SK-N-SH (cell line): ENCODE measurements around the gene LDB2. TPM values are rescaled to one million over a fixed set of nuclear protein-coding genes. Genes with fewer than 3 reads are reported as not detected.

ENCODE experiments used
- CTCF ChIA-PET: fragments of 300-600, 350-600 bp; formaldehyde crosslinking; extraction: SDS; loops from one replicate; lab custom pipeline; 2021; lab: Yijun Ruan, JAX
- POLR2A ChIA-PET: fragments of 350-600 bp; sonication (Branson Sonifier 250); formaldehyde crosslinking; extraction: SDS; loops from one replicate; lab custom pipeline; 2020; ENCODE audit warnings: antibody characterized with exemption, inconsistent platforms; lab: Yijun Ruan, JAX
- DNase-seq: peaks from one replicate; pipeline ENCODE4 v3.0.0; 2012
- H2AFZ ChIP-seq: fragments of 200-600 bp; sonication (generic); 2 replicates; pipeline ENCODE4 v1.8.1; 2016; ENCODE audit warnings: antibody characterized with exemption, mild to moderate bottlenecking, low read depth
- H3F3A ChIP-seq: fragments of 200-600 bp; sonication (generic); replicated peaks from 2 replicates; pipeline ENCODE3; 2016; ENCODE audit warnings: antibody characterized with exemption, mild to moderate bottlenecking; ENCODE audit not compliant: insufficient read depth
- H3K27ac ChIP-seq, 2 experiments: fragments of 200-500 bp in 1 of 2; fragments of 200-600 bp in 1 of 2; sonication (Bioruptor generic) in 1 of 2; sonication (generic), shearing (Covaris generic) in 1 of 2; 2 replicates each; pipeline versions ENCODE4 v1.5.1 to v1.6.1; 2014 to 2016; ENCODE audit warnings: low read depth in 2 of 2, inconsistent platforms in 1 of 2, low read length in 1 of 2, mild to moderate bottlenecking in 1 of 2, mixed read lengths in 1 of 2
- H3K27me3 ChIP-seq: fragments of 200-600 bp; sonication (generic), shearing (Covaris generic); 2 replicates; pipeline ENCODE4 v1.6.1; 2016; ENCODE audit warnings: mixed run types; ENCODE audit not compliant: insufficient read depth
- H3K36me3 ChIP-seq, 2 experiments: fragments of 200-500 bp in 1 of 2; fragments of 200-600 bp in 1 of 2; sonication (Bioruptor generic) in 1 of 2; sonication (generic) in 1 of 2; replicated peaks in 1 of 2; 2 replicates each; pipeline versions ENCODE3 to v1.5.1; 2014 to 2016; ENCODE audit warnings: low read length in 1 of 2, mild to moderate bottlenecking in 1 of 2; ENCODE audit not compliant: insufficient read depth in 2 of 2, control insufficient read depth in 1 of 2
- H3K4me1 ChIP-seq, 2 experiments: fragments of 200-500 bp in 1 of 2; fragments of 200-600 bp in 1 of 2; sonication (Bioruptor generic) in 1 of 2; sonication (generic), shearing (Covaris generic) in 1 of 2; 2 replicates each; pipeline versions ENCODE4 v1.5.1 to v1.6.1; 2014 to 2016; ENCODE audit warnings: low read depth in 1 of 2, low read length in 1 of 2, mixed run types in 1 of 2; ENCODE audit not compliant: insufficient read depth in 2 of 2, control insufficient read depth in 1 of 2
- H3K4me2 ChIP-seq: fragments of 200-600 bp; sonication (generic), shearing (Covaris generic); 2 replicates; pipeline ENCODE4 v1.6.1; 2017; ENCODE audit warnings: mixed run types
- H3K4me3 ChIP-seq, 2 experiments: fragments of 200-500 bp in 1 of 2; fragments of 200-600 bp in 1 of 2; sonication (Bioruptor generic) in 1 of 2; sonication (generic), shearing (Covaris generic) in 1 of 2; 2 replicates each; pipeline versions ENCODE4 v1.5.1 to v1.8.1; 2014 to 2016; ENCODE audit warnings: low read depth in 2 of 2, inconsistent platforms in 1 of 2, low read length in 1 of 2, mild to moderate bottlenecking in 1 of 2, mixed read lengths in 1 of 2, moderate library complexity in 1 of 2
- H3K79me2 ChIP-seq: fragments of 200-600 bp; sonication (generic); 2 replicates; pipeline ENCODE4 v1.8.1; 2017; ENCODE audit warnings: mild to moderate bottlenecking; ENCODE audit not compliant: insufficient read depth
- H3K9ac ChIP-seq: fragments of 200-600 bp; sonication (generic); 2 replicates; pipeline ENCODE4 v1.6.1; 2017; ENCODE audit warnings: mixed run types
- H3K9me2 ChIP-seq: fragments of 200-600 bp; sonication (generic); 2 replicates; pipeline ENCODE4 v1.6.1; 2017; ENCODE audit warnings: mixed run types
- H3K9me3 ChIP-seq: fragments of 200-600 bp; sonication (generic); 2 replicates; pipeline ENCODE4 v1.6.1; 2017; ENCODE audit warnings: mixed run types, mild to moderate bottlenecking, moderate library complexity
- H4K20me1 ChIP-seq: fragments of 200-600 bp; sonication (generic); 2 replicates; pipeline ENCODE4 v1.6.1; 2017; ENCODE audit warnings: mild to moderate bottlenecking, mixed run types; ENCODE audit not compliant: insufficient read depth
- CHD2 ChIP-seq: fragments of 150-350 bp; IDR thresholded peaks from 2 replicates; pipeline ENCODE4 v1.6.1; 2018; ENCODE audit warnings: low read length; ENCODE audit not compliant: partially characterized antibody
- CTCF ChIP-seq: fragments of 200-600 bp; sonication (generic); IDR thresholded peaks from 2 replicates; pipeline ENCODE4 v1.6.1; 2017; ENCODE audit warnings: antibody characterized with exemption, mild to moderate bottlenecking, moderate library complexity
- EP300 ChIP-seq, 2 experiments: IDR thresholded peaks; 2 replicates each; pipeline versions ENCODE4 v1.4.0 to v1.6.1; 2012; ENCODE audit warnings: borderline replicate concordance in 1 of 2, low read depth in 1 of 2, low read length in 1 of 2
- FOSL2 ChIP-seq: IDR thresholded peaks from 2 replicates; pipeline ENCODE4 v1.4.0; 2012; ENCODE audit warnings: low read depth, mild to moderate bottlenecking, moderate library complexity, borderline replicate concordance
- FOXM1 ChIP-seq: IDR thresholded peaks from 2 replicates; pipeline ENCODE4 v1.4.0; 2012; ENCODE audit warnings: low read depth, mild to moderate bottlenecking
- GATA2 ChIP-seq: sonication (generic); formaldehyde crosslinking; IDR thresholded peaks from 2 replicates; pipeline ENCODE4 v1.5.0; 2020; ENCODE audit warnings: mild to moderate bottlenecking, missing genetic modification reagents
- JUND ChIP-seq: IDR thresholded peaks from 2 replicates; pipeline ENCODE4 v1.4.0; 2012
- MAX ChIP-seq: IDR thresholded peaks from 2 replicates; pipeline ENCODE4 v1.4.0; 2012; ENCODE audit warnings: low read depth
- MEF2A ChIP-seq: IDR thresholded peaks from 2 replicates; pipeline ENCODE4 v1.4.0; 2012; ENCODE audit warnings: low read depth, borderline replicate concordance
- MXI1 ChIP-seq: IDR thresholded peaks from 2 replicates; pipeline ENCODE4 v1.6.1; 2012; ENCODE audit warnings: mild to moderate bottlenecking, low read depth, low read length, improper control_type of control experiment
- NFIC ChIP-seq: IDR thresholded peaks from 2 replicates; pipeline ENCODE4 v1.4.0; 2012; ENCODE audit warnings: borderline replicate concordance
- RAD21 ChIP-seq: IDR thresholded peaks from 2 replicates; pipeline ENCODE4 v1.6.1; 2012; ENCODE audit warnings: mild to moderate bottlenecking, low read length
- REST ChIP-seq: IDR thresholded peaks from 2 replicates; pipeline ENCODE4 v1.6.1; 2012; ENCODE audit warnings: mild to moderate bottlenecking, low read depth, low read length, moderate library complexity
- RFX5 ChIP-seq: IDR thresholded peaks from 2 replicates; pipeline ENCODE4 v1.6.1; 2012; ENCODE audit warnings: mild to moderate bottlenecking, improper control_type of control experiment, low read length
- RXRA ChIP-seq: IDR thresholded peaks from 2 replicates; pipeline ENCODE4 v1.4.0; 2012; ENCODE audit warnings: low read depth, mild to moderate bottlenecking, borderline replicate concordance
- SIN3A ChIP-seq: IDR thresholded peaks from 2 replicates; pipeline ENCODE4 v1.6.1; 2012; ENCODE audit warnings: low read depth, mild to moderate bottlenecking, low read length, moderate library complexity, borderline replicate concordance
- SMC3 ChIP-seq: IDR thresholded peaks from 2 replicates; pipeline ENCODE4 v1.6.1; 2012; ENCODE audit warnings: low read depth, low read length, improper control_type of control experiment
- TCF12 ChIP-seq: IDR thresholded peaks from 2 replicates; pipeline ENCODE4 v1.4.0; 2012
- TEAD4 ChIP-seq: IDR thresholded peaks from 2 replicates; pipeline ENCODE4 v1.4.0; 2012; ENCODE audit warnings: mild to moderate bottlenecking, borderline replicate concordance; ENCODE audit not compliant: insufficient read depth
- USF1 ChIP-seq: IDR thresholded peaks from 2 replicates; pipeline ENCODE4 v1.4.0; 2012; ENCODE audit warnings: low read depth, borderline replicate concordance
- YY1 ChIP-seq: IDR thresholded peaks from 2 replicates; pipeline ENCODE4 v1.4.0; 2012; ENCODE audit warnings: low read depth, mild to moderate bottlenecking
- WGBS: methylation state at CpG from one replicate; pipeline ENCODE4 v1.1.6; 2017; ENCODE audit warnings: low lambda C conversion rate; 5-methylcytosine and 5-hydroxymethylcytosine counted together
- polyA plus RNA-seq, 3 experiments: library from polyadenylated mRNA; depleted of rRNA; stranded (reverse); fragments of >200 nt; gene quantifications; 2 replicates each; pipeline ENCODE4 v1.2.3, GENCODE V29; 2012

The LDB2 gene
- polyA plus RNA-seq, 1 of the 3 experiments (the other 2 are of a cell fraction), result 11.0 TPM

GRCh38 chr4:16725252-16725651 lies 173.2 kb downstream of the LDB2 start:
- peaks cover 0 to 4% of the 10 kb centered on the region in 2 experiments; a peak in 1 of 4 replicates for H3K4me1 ChIP-seq
- H3K4me2 ChIP-seq, result no peak overlapping the region
- H4K20me1 ChIP-seq, result no peaks in the 10 kb centered on the region
- H3K9ac ChIP-seq, result no peak overlapping the region
- no peak for TF ChIP-seq MAX
- CTCF ChIA-PET, result no interaction called here
- H3K36me3 ChIP-seq, result peaks cover 0 to 3% of the 10 kb centered on the region in 2 experiments
- no peaks in the 10 kb centered on the region for H3K9me2 ChIP-seq
- H3K4me3 ChIP-seq, result no peak overlapping the region
- 79% methylated on average over 6 of the region's 6 CpGs for WGBS
- H3K9me3 ChIP-seq, result no peaks in the 10 kb centered on the region
- H3F3A ChIP-seq, result peaks cover 19% of the 10 kb centered on the region
- POLR2A ChIA-PET, result no interaction called here
- no peaks in the 10 kb centered on the region for H3K27me3 ChIP-seq
- no peak overlapping the region for H2AFZ ChIP-seq
- H3K79me2 ChIP-seq, result no peaks in the 10 kb centered on the region; the same call in 1 of the 2 replicates
- no peak overlapping the region for H3K27ac ChIP-seq
- no peak for DNase-seq

GRCh38 chr4:16722416-16722815 lies 176.0 kb downstream of the LDB2 start:
- no peak for DNase-seq
- no peak overlapping the region for H3K4me3 ChIP-seq
- no peaks in the 10 kb centered on the region for H3K9me2 ChIP-seq
- H3K4me1 ChIP-seq, result peaks cover 0 to 10% of the 10 kb centered on the region in 2 experiments; a peak in 1 of 4 replicates
- H3K27me3 ChIP-seq, result no peaks in the 10 kb centered on the region
- H3K36me3 ChIP-seq, result peaks cover 0 to 3% of the 10 kb centered on the region in 2 experiments
- no peaks in the 10 kb centered on the region for H4K20me1 ChIP-seq
- no peaks in the 10 kb centered on the region; the same call in none of the 2 replicates for H3K79me2 ChIP-seq
- CTCF ChIA-PET, result no interaction called here
- peak overlapping the region in 1 of 2 experiments; percentile 67; a peak in 2 of 4 replicates for H3K27ac ChIP-seq
- no peak overlapping the region for H2AFZ ChIP-seq
- no peaks in the 10 kb centered on the region for H3K9me3 ChIP-seq
- 41% methylated on average over 3 of the region's 3 CpGs for WGBS
- H3K9ac ChIP-seq, result no peak overlapping the region
- peaks cover 19% of the 10 kb centered on the region for H3F3A ChIP-seq
- H3K4me2 ChIP-seq, result peak overlapping the region; percentile 51; the same call in 1 of the 2 replicates
- POLR2A ChIA-PET, result no interaction called here
- TF ChIP-seq MAX (no peak), RFX5 (no peak), RXRA (no peak), FOSL2 (peak; percentile 1; the same call in 1 of the 2 replicates), TCF12 (peak; percentile 10; the same call in 1 of the 2 replicates), FOXM1 (no peak), NFIC (peak; percentile 32; the same call in 1 of the 2 replicates), SIN3A (no peak), SMC3 (no peak), MXI1 (no peak), YY1 (no peak), CTCF (no peak), EP300 (IDR thresholded peaks at IDR 0.05; ENCODE audit: borderline replicate concordance in 1 of 2, low read depth in 1 of 2, low read length in 1 of 2) (0 out of 4 replicates have a peak, but pooled peaks of 1 of the 2 experiments have one; percentile 17), REST (no peak), CHD2 (no peak), MEF2A (no peak), GATA2 (no peak), USF1 (no peak), RAD21 (no peak), TEAD4 (0 out of 2 replicates have a peak, but pooled peaks have one; percentile 18), JUND (peak; percentile 35; the same call in 1 of the 2 replicates)
